Glomerular visceral epithelial cell (primary cell): Measurements from ENCODE around the gene LAMA2.

Experiments used
- DNase-seq: peaks from one replicate; pipeline ENCODE4 v3.0.0-alpha.2; 2016; ENCODE audit errors: extremely low spot score

LAMA2 gene

GRCh38 chr6:129515004-129515403 is 632.1 kb downstream of the LAMA2 start:
- DNase-seq: no peak

- DNase-seq: no peak
Observed at GRCh38 chr6:129516005-129516404, 633.1 kb downstream of the LAMA2 start.

GRCh38 chr6:129516787-129517186 is 633.8 kb downstream of the LAMA2 start:
- no peak for DNase-seq

GRCh38 chr6:129517288-129517687 is 634.4 kb downstream of the LAMA2 start:
- no peak for DNase-seq

GRCh38 chr6:129519750-129520149 is 636.8 kb downstream of the LAMA2 start:
- DNase-seq: no peak

GRCh38 chr6:129521946-129522345 is 639.0 kb downstream of the LAMA2 start:
- DNase-seq: no peak

DNA sequence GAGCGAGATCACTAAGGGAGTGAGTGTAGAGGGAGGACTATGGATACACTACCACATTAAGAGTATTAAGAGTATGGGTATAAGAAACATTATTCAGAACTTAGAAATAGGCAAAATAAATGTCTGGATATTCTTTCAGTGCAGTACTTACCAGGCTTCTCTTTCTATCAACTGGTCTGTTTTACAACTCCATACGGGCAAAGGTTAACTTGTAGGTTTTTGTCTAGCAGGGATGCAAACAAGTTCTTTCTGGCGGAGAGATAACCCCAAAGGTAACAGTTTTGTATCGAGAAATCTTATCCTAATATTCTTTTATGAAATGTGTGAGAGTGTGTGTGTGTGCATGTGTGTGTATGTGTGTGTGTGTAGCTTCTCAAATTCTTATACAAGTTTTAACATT is 640.9 kb downstream of the LAMA2 start:
- no peak for DNase-seq

- DNase-seq: no peak
Observed at GRCh38 chr6:129525055-129525454, 642.1 kb downstream of the LAMA2 start.

GRCh38 chr6:129534926-129535325 is 652.0 kb downstream of the LAMA2 start:
- no peak for DNase-seq

GRCh38 chr6:129536271-129536670 is 653.3 kb downstream of the LAMA2 start:
- DNase-seq: no peak

DNA sequence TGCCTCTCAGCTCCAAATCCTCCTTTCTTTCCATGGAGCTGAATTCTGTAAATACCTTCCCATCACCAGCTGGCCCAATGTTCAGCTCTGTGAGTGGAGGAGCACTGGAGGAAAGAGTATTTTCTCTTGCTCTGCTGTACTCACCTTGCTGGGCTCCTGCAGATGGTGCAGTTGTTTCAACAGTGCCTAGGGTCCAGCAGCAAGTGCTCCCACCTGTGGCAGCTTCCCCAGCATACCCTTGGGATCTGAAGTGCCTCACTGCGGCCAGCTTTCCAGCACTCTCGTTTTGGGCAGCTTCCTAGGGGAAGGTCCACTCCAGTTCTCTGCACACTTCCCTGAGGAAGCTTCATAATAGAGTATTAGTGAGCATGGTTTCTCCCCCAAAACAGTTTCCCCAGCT is 656.1 kb downstream of the LAMA2 start:
- no peak for DNase-seq

DNA sequence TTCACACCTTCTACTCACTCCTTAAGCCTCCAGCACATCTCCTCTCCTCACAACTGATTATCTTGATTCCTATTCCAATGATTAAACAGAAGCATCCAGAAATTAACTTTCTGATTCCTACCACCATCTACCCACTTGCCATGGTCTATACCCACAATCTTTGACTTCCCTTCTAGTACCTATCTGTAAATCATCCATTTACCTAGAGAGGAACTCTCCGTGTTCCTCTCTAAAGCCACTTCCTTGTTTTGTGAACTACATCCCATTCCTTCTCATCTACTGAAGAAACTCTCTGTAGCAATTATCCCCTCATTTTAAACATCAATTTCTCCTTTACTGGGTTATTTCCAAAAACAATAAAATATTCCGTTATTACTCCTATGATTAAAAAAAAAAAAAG is 659.8 kb downstream of the LAMA2 start:
- DNase-seq: no peak

DNA sequence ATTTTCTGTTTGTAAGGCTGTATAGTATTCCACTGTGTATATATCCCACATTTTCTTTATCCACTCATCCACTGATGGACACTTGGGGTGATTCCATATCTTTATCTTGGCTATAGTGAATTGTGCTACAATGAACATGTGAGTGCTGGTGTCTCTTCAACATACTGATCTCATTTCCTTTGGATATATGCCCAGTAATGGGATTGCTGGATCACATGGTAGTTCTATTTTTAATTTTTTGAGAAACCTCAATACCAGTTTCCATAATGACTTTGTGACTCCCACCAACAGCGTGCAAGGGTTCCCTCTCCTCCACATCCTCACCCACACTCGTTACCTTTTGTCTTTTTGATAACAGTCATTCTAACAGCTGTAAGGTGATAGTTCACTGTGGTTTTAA is 661.0 kb downstream of the LAMA2 start:
- no peak for DNase-seq

DNA sequence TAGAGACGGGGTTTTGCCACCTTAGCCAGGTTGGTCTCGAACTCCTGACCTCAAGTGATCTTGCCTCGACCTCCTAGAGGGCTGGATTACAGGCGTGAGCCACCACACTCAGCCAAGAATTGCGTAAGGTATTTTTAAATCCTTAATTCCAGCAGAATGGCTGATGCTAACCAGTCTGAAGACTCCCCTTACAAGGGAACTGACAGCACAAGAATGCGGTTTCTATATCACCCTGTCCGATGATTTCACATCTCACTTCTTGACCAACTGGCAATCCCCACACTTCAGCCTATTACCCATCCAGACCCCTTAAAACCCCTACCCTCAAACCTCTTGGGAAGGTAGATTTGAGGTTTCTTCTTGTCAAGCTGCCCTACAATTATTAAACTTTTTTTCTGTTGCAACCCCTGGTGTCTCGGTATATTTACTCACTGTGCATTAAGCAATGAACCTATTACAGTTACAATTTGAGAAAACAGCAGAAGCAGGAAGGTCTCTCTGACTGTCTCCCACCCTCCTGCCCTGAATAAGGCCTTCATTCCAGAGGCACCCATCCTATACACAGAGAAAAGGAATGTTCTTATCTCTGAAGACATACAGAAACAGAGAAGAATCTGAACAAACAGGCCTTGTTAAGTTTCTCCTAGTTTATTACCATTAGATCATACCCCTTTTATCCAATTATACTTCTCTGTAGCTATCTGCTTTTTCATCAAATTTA is 662.1 kb downstream of the LAMA2 start:
- no peak for DNase-seq

GRCh38 chr6:129546702-129547101 is 663.8 kb downstream of the LAMA2 start:
- DNase-seq: no peak

GRCh38 chr6:129551486-129551885 is 668.5 kb downstream of the LAMA2 start:
- no peak for DNase-seq

DNA sequence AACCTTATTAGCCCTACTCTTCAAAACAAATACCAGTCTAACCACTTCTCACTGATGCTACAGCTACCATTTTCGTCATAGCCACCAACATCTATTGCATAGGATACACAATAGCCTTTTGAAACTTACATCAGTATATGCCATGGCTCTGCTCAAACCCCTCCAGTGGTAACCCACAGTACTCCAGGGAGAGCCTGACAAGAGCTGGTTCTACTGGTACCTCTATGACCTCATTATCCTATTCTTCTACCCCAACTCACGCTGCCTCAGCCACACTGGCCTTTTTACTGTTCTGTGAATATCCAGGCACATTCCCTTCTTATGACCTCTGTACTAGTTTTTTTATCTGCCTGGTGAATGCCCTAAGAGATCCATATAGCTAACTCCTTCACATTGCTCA is 669.5 kb downstream of the LAMA2 start:
- no peak for DNase-seq

GRCh38 chr6:129555206-129555832 is 672.4 kb downstream of the LAMA2 start:
- no peak for DNase-seq

DNA sequence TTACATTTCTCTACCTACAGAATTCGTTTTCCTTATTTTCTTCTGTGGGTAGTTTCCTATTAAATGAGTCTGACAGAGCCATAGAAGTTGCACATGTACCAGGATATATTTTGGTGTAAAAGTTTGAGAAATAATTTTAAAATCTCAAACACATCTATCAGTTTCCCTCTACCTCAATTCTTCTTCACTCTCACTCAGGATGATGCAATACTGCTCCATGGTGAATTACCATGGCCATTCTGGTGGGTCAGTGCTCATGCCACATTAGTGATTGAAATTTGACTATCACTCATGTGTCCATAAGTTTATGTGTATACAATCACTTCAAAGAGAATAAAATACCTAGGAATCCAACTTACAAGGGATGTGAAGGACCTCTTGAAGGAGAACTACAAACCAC is 675.3 kb downstream of the LAMA2 start:
- no peak for DNase-seq

- no peak for DNase-seq
Observed at GRCh38 chr6:129565366-129565765, 682.4 kb downstream of the LAMA2 start.

GRCh38 chr6:129565811-129566210 is 682.9 kb downstream of the LAMA2 start:
- DNase-seq: no peak
